Right lobe of liver (tissue), 6 donors: ENCODE measurements around the gene CHST1. TPM values are rescaled to one million over a fixed set of nuclear protein-coding genes. Genes with fewer than 3 reads are reported as not detected.

Experiments
- ATAC-seq, 4 donors: fragments of 200-7000 bp; cut with Tn5 transposase; one replicate each; pipeline ENCODE4 v1.9.1; 2020; ENCODE audit warnings: mild to moderate bottlenecking in 4 of 4, moderate library complexity in 4 of 4
- DNase-seq, 3 donors: peaks; one replicate each; pipeline ENCODE4 v3.0.0-alpha.2; 2020
- H3K27ac ChIP-seq, 3 donors: fragments of 200-600 bp; one replicate each; pipeline ENCODE4 v1.8.0; 2022
- H3K27me3 ChIP-seq, 2 donors: fragments of 200-600 bp; one replicate each; pipeline ENCODE4 v1.8.0; 2022
- H3K36me3 ChIP-seq, 4 donors: fragments of 200-600 bp; sonication (generic) in 1 of 4; one replicate each; pipeline versions ENCODE4 v1.5.1 to v1.8.0; 2017 to 2022; ENCODE audit warnings: control low read depth in 1 of 4
- H3K4me1 ChIP-seq, 4 donors: fragments of 200-600 bp; sonication (generic) in 1 of 4; one replicate each; pipeline versions ENCODE4 v1.5.1 to v1.8.0; 2017 to 2022; ENCODE audit warnings: control low read depth in 1 of 4
- H3K4me3 ChIP-seq, 3 donors: fragments of 200-600 bp; one replicate each; pipeline ENCODE4 v1.8.0; 2022
- H3K9me3 ChIP-seq, 4 donors: fragments of 200-600 bp; sonication (generic) in 1 of 4; one replicate each; pipeline versions ENCODE4 v1.5.1 to v1.8.0; 2017 to 2022; ENCODE audit warnings: control low read depth in 1 of 4
- POLR2A ChIP-seq: fragments of 450-650 bp; IDR thresholded peaks from one replicate; pipeline ENCODE4 v1.6.1; 2017; ENCODE audit warnings: antibody characterized with exemption, mild to moderate bottlenecking
- WGBS: methylation state at CpG from one replicate; pipeline ENCODE4 v1.1.6; 2018; ENCODE audit warnings: low coverage, low lambda C conversion rate; ENCODE audit not compliant: insufficient coverage; ENCODE audit errors: missing lambda C conversion rate; 5-methylcytosine and 5-hydroxymethylcytosine counted together
- intact Hi-C, 2 donors: fragments of 100-400 bp; cut with DNase I; formaldehyde crosslinking; loops; one replicate each; pipeline versions ENCODE4 v1.11.2 to v1.14.1; 2022
- total RNA-seq, 6 experiments: library from RNA; depleted of rRNA in 2 of 6; stranded (reverse); fragments of >200 nt in 2 of 6; fragmentation: NEBNext Ultra II Directional in 3 of 6; extraction: Animal tissue kit (Norgen Biotek cat#: 25700) in 3 of 6; gene quantifications; one replicate each; pipeline versions ENCODE4 v1.1.0 to v1.2.4, GENCODE V29; 2016 to 2023
- TF ChIP-seq, protein P1 (sequence below), 4 donors: fragments of 200-600 bp in 3 of 4; fragments of 450-650 bp in 1 of 4; IDR thresholded peaks; one replicate each; pipeline versions ENCODE4 v1.5.1 to v1.8.0; 2016 to 2022; ENCODE audit warnings: antibody characterized with exemption in 4 of 4, mild to moderate bottlenecking in 2 of 4
- donor health status: DM: no; HTN: yes; CAD: no.
- donor health status: DM: no; HTN: no; CAD: no.
- donor health status: DM: no; HTN: no; CAD: no.
- donor health status: DM: no; HTN: yes; CAD: no.
- donor health status: DM: no; HTN: yes; CAD: no.

Gene CHST1
- total RNA-seq, 6 experiments from 2014 or later: 0.49 to 1.6 (median 0.92) TPM

DNA sequence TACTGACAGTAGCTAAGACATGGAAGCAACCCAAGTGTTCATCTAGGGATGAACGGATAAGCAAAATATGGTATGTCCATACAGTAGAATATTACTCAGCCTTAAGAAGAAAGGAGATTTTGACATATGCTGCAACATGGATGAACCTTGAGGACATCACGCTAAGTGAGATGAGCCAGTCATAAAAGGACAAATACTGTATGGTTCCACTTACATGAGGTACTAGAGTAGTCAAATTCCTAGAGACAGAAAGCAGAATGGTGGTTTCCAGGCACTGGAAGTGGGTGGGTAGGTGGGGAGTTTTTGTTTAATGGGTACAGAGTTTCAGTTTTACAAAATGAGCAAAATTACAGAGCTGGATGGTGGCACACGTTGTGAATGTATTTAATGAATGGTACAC, 18.1 kb downstream of the CHST1 start:
- ATAC-seq (no peak), DNase-seq (no peak)
- Histone ChIP-seq H3K4me1 (no peaks in the 10 kb centered on the region), H3K9me3 (no peaks in the 10 kb centered on the region), H3K27me3 (no peaks in the 10 kb centered on the region), H3K4me3 (no peak overlapping the region), H3K36me3 (no peaks in the 10 kb centered on the region), H3K27ac (no peak overlapping the region)
- TF ChIP-seq, protein P1, sequence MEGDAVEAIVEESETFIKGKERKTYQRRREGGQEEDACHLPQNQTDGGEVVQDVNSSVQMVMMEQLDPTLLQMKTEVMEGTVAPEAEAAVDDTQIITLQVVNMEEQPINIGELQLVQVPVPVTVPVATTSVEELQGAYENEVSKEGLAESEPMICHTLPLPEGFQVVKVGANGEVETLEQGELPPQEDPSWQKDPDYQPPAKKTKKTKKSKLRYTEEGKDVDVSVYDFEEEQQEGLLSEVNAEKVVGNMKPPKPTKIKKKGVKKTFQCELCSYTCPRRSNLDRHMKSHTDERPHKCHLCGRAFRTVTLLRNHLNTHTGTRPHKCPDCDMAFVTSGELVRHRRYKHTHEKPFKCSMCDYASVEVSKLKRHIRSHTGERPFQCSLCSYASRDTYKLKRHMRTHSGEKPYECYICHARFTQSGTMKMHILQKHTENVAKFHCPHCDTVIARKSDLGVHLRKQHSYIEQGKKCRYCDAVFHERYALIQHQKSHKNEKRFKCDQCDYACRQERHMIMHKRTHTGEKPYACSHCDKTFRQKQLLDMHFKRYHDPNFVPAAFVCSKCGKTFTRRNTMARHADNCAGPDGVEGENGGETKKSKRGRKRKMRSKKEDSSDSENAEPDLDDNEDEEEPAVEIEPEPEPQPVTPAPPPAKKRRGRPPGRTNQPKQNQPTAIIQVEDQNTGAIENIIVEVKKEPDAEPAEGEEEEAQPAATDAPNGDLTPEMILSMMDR (IDR thresholded peaks at IDR 0.05): no peak
- no peak for TF ChIP-seq POLR2A
- intact Hi-C loops: no loop called here
- WGBS: 68% methylated on average over 3 of the region's 3 CpGs

DNA sequence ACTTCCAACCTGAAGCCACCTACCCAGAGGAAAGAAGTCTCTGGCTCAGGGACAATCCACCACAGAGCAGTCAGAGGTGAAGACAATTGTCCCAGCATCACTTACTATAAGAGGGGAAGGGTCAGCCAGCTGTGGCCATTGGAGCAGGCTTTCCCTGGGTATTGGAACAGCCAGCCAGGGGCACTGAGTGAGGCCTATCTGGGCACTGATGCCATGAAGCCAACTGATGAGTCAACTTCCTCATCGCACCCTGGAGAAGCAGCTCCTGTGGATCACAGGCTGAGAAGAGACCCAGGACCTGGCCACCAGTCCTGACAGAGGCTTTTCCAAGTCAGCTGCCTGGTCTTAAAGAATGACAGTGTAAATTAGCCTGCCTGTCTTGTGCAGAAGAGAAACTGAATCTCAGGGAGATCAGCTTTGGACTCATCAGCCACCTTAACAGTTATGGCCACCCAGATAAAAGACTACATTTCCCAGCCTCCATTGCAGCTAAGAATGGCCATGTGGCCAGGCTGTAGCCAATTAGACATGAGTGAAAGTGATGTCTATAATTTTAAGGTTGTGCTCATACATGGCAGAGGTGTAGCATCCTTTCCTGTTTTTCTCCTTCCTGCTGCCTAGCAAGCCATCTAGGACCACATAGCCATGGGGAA, 19.0 kb downstream of the CHST1 start:
- Histone ChIP-seq H3K27ac (no peak overlapping the region), H3K4me1 (no peaks in the 10 kb centered on the region), H3K27me3 (no peaks in the 10 kb centered on the region), H3K9me3 (no peaks in the 10 kb centered on the region), H3K4me3 (no peak overlapping the region), H3K36me3 (no peaks in the 10 kb centered on the region)
- TF ChIP-seq, protein P1 (IDR thresholded peaks at IDR 0.05): no peak
- TF ChIP-seq POLR2A: no peak
- WGBS: 67% methylated on average over 1 of the region's 1 CpG
- ATAC-seq: peak; percentile 34 to 59 (median 54)
- intact Hi-C loops: no loop called here
- peak in 1 of 3 donors; percentile 31 for DNase-seq

DNA sequence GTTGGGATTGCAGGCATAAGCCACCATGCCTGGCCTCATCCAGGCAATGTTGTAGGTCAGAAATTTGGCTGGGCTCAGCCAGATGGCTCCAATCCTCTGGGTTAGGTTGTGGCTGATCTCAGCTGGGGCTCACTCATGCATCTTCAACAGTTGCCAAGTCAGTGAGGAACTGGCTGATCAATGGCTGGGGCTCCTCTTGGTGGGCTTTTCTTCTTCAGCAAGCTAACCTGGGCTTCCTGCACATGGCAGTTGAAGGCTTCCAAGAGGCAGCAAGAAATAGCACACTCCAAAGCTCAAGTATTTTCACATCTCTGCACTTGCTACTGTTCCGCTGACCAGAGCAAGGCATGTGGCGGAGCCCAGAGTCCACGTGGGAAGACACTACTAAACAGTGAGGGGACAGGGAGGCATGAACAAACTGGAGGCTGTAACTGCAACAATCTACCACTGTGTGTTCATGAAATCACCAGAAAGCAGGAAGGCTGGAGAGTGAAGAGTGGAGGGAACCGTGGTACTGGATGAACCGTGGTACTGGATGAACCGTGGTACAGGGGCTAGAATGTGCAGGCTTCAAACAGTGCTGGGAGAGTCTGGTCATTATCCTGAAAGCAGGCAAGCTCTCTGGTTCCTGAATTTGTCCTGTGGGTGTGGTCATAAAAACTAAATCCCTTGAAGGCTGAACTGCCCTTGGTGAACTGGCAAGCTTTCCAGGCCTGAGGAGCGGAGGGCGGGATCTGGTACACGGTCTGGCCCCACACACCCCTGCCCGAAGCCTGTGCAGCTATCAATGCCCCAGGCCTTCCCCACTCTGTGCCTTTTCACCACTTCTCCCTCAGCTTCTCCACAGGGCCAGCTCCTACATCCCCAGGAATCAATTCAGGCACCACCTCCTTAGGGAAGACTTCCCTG, 20.2 kb downstream of the CHST1 start:
- 89% methylated on average over 3 of the region's 10 CpGs for WGBS

DNA sequence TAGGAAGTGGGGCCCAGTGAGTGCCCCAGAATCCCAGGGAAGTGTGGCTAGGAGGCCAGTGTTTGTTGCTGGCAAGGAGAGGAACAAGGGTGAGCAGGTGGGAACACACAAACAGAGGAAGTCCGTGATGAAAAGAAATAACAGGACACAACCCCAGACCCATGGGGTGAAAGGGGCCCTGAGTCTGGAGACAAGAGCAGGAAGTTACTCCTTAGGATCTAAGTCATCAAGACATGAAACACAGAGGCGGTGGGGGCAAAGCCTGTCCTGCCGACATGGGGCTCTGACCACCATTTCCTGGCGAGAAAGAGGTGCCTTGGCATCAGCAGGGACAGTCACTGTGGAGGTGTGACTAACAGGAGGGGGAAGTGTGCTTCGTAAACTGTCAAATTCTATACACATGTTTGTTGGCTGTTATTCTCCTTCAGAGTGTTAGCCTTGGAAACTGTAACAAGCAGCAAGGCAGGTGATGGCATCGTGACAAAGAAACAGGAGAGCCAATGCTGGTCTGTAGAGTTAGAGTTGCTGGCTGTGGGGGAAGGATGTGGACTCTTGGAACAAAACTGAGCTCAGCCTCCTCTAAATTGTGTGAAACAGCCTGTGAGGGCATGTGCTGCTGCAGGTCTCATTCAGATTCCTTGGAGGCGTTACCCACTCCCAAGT, 21.7 kb downstream of the CHST1 start:
- DNase-seq (peak in 1 of 3 donors; percentile 19), ATAC-seq (no peak)
- H3K4me1 ChIP-seq: no peaks in the 10 kb centered on the region
- 54% methylated on average over 7 of the region's 7 CpGs for WGBS
- TF ChIP-seq POLR2A: no peak
- TF ChIP-seq, protein P1 (IDR thresholded peaks at IDR 0.05): no peak
- no peak overlapping the region for H3K4me3 ChIP-seq
- no peak overlapping the region for H3K27ac ChIP-seq
- no peaks in the 10 kb centered on the region for H3K36me3 ChIP-seq
- intact Hi-C loops: no loop called here
- no peaks in the 10 kb centered on the region for H3K9me3 ChIP-seq
- no peaks in the 10 kb centered on the region for H3K27me3 ChIP-seq

More for the DNA sequence above, 20.2 kb downstream of the CHST1 start:
- H3K4me3 ChIP-seq: no peak overlapping the region
- H3K27me3 ChIP-seq: no peaks in the 10 kb centered on the region
- intact Hi-C loops: no loop called here
- no peak overlapping the region for H3K27ac ChIP-seq
- TF ChIP-seq POLR2A: no peak
- TF ChIP-seq, protein P1 (IDR thresholded peaks at IDR 0.05): no peak
- H3K4me1 ChIP-seq: no peaks in the 10 kb centered on the region
- DNase-seq (peak in 1 of 3 donors; percentile 30), ATAC-seq (no peak)
- no peaks in the 10 kb centered on the region for H3K9me3 ChIP-seq
- no peaks in the 10 kb centered on the region for H3K36me3 ChIP-seq
